ENCODE measurements around the gene EPHB2.

DNA sequence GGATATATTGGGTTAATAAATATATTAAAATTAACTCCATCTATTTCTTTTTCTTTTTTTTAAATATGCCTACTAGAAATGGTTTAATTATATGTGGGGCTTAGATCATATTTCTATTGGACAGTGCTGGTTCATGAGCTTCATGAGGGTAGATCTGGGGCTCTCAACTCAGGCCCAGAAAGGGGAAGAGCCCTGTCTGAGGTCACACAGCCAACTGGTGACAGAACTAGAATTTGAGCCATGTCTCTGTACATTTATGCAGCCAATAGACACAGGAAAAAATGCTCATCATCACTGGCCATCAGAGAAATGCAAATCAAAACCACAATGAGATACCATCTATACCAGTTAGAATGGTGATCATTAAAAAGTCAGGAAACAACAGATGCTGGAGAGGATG lies 5.1 kb upstream of the EPHB2 start:
- TF ChIP-seq, protein P1, sequence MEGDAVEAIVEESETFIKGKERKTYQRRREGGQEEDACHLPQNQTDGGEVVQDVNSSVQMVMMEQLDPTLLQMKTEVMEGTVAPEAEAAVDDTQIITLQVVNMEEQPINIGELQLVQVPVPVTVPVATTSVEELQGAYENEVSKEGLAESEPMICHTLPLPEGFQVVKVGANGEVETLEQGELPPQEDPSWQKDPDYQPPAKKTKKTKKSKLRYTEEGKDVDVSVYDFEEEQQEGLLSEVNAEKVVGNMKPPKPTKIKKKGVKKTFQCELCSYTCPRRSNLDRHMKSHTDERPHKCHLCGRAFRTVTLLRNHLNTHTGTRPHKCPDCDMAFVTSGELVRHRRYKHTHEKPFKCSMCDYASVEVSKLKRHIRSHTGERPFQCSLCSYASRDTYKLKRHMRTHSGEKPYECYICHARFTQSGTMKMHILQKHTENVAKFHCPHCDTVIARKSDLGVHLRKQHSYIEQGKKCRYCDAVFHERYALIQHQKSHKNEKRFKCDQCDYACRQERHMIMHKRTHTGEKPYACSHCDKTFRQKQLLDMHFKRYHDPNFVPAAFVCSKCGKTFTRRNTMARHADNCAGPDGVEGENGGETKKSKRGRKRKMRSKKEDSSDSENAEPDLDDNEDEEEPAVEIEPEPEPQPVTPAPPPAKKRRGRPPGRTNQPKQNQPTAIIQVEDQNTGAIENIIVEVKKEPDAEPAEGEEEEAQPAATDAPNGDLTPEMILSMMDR (conservative IDR thresholded peaks at IDR 0.05; ENCODE audit: low read length), result no peak
- TF ChIP-seq EZH2phosphoT487 (IDR thresholded peaks at IDR 0.05; ENCODE audit: borderline replicate concordance), result no peak

All from Loucy (cell line).